Measurements from ENCODE around the gene ELMO1. TPM values are rescaled to one million over a fixed set of nuclear protein-coding genes. Genes with fewer than 3 reads are reported as not detected.
A peak's percentile ranks its signal among the peaks of the same experiment; 100 is the strongest.

Gene ELMO1
- total and polyA plus RNA-seq, 10 donors: 26.0 to 494 (median 201) TPM

GRCh38 chr7:37218956-37219355 lies 229.7 kb downstream of the ELMO1 start:
- Histone ChIP-seq H3K4me1 (peaks cover 0 to 27% (median 9%) of the 10 kb centered on the region in 6 donors), H3K36me3 (peaks cover 0 to 82% (median 33%) of the 10 kb centered on the region in 6 donors), H3K9me3 (no peaks in the 10 kb centered on the region), H3K27me3 (replicated peaks in 1 of 7) (no peaks in the 10 kb centered on the region), H3K27ac (peak overlapping the region in 5 of 8 donors; percentile 1 to 44 (median 8)), H3K4me3 (no peak overlapping the region)
- TF ChIP-seq POLR2AphosphoS5 (IDR thresholded peaks at IDR 0.05): peak in 1 of 3 donors; percentile 48
- no peak for TF ChIP-seq CTCF (IDR thresholded peaks at IDR 0.05 in 8 of 11, conservative IDR thresholded peaks at IDR 0.05 in 3 of 11)
- DNase-seq: no peak
- 56 to 62% (median 60%) methylated on average over 3 of the region's 3 CpGs for WGBS, 5 donors
- intact Hi-C loops (cut with DNase I; ENCODE audit: low total_unique reads): no loop called here

GRCh38 chr7:37216923-37217322 lies 231.7 kb downstream of the ELMO1 start:
- Histone ChIP-seq H3K4me3 (no peak overlapping the region), H3K36me3 (peaks cover 0 to 82% (median 34%) of the 10 kb centered on the region in 6 donors), H3K27me3 (replicated peaks in 1 of 7) (no peaks in the 10 kb centered on the region), H3K9me3 (no peaks in the 10 kb centered on the region), H3K4me1 (peaks cover 0 to 42% (median 19%) of the 10 kb centered on the region in 6 donors), H3K27ac (no peak overlapping the region)
- WGBS, 5 donors: 48 to 86% (median 80%) methylated on average over 2 of the region's 2 CpGs
- TF ChIP-seq CTCF (IDR thresholded peaks at IDR 0.05 in 8 of 11, conservative IDR thresholded peaks at IDR 0.05 in 3 of 11) (no peak), POLR2A (IDR thresholded peaks at IDR 0.05) (no peak), POLR2AphosphoS5 (IDR thresholded peaks at IDR 0.05) (no peak)
- DNase-seq: no peak
- intact Hi-C loops (cut with DNase I; ENCODE audit: low total_unique reads): no loop called here

GRCh38 chr7:37216156-37216852 lies 232.4 kb downstream of the ELMO1 start:
- H3K4me3 ChIP-seq: no peak overlapping the region
- peaks cover 0 to 82% (median 35%) of the 10 kb centered on the region in 6 donors for H3K36me3 ChIP-seq
- H3K4me1 ChIP-seq: peaks cover 0 to 44% (median 22%) of the 10 kb centered on the region in 6 donors
- intact Hi-C loops (cut with DNase I; ENCODE audit: low total_unique reads): no loop called here
- DNase-seq: no peak
- H3K9me3 ChIP-seq: no peaks in the 10 kb centered on the region
- no peak overlapping the region for H3K27ac ChIP-seq
- no peaks in the 10 kb centered on the region for H3K27me3 ChIP-seq (replicated peaks in 1 of 7)
- 61 to 80% (median 72%) methylated on average over 10 of the region's 10 CpGs for WGBS, 5 donors
- TF ChIP-seq POLR2A (IDR thresholded peaks at IDR 0.05) (no peak), CTCF (IDR thresholded peaks at IDR 0.05 in 8 of 11, conservative IDR thresholded peaks at IDR 0.05 in 3 of 11) (no peak)

GRCh38 chr7:37215290-37215923 lies 233.3 kb downstream of the ELMO1 start:
- no peaks in the 10 kb centered on the region for H3K27me3 ChIP-seq (replicated peaks in 1 of 7)
- H3K4me1 ChIP-seq: peaks cover 0 to 52% (median 22%) of the 10 kb centered on the region in 6 donors
- TF ChIP-seq CTCF (IDR thresholded peaks at IDR 0.05 in 8 of 11, conservative IDR thresholded peaks at IDR 0.05 in 3 of 11) (no peak), POLR2AphosphoS5 (IDR thresholded peaks at IDR 0.05) (no peak), POLR2A (IDR thresholded peaks at IDR 0.05) (no peak)
- H3K27ac ChIP-seq: peak overlapping the region in 1 of 8 donors; percentile 4
- no peak for DNase-seq
- intact Hi-C loops (cut with DNase I; ENCODE audit: low total_unique reads): no loop called here
- no peak overlapping the region for H3K4me3 ChIP-seq
- 63 to 73% (median 69%) methylated on average over 3 of the region's 3 CpGs for WGBS, 5 donors
- no peaks in the 10 kb centered on the region for H3K9me3 ChIP-seq
- H3K36me3 ChIP-seq: peaks cover 0 to 82% (median 31%) of the 10 kb centered on the region in 6 donors

Measured in spleen (tissue), 11 donors.